Liver (tissue), 3 donors: ENCODE data around the gene ECEL1.

Experiments used
- ATF3 ChIP-seq: IDR thresholded peaks from 2 replicates; pipeline ENCODE4 v1.6.1; 2016; ENCODE audit warnings: antibody characterized with exemption
- CTCF ChIP-seq: fragments of 150-350 bp; IDR thresholded peaks from 2 replicates; pipeline ENCODE4 v1.5.1; 2017; ENCODE audit warnings: improper control_type of control experiment, low read depth, low read length; ENCODE audit not compliant: missing input control
- EGR1 ChIP-seq, 2 donors: IDR thresholded peaks; 2 replicates each; pipeline ENCODE4 v1.6.1; 2016 to 2018; ENCODE audit warnings: antibody characterized with exemption in 2 of 2, low read depth in 2 of 2
- FOXA1 ChIP-seq: IDR thresholded peaks from 2 replicates; pipeline ENCODE4 v1.6.1; 2016; ENCODE audit warnings: antibody characterized with exemption
- GABPA ChIP-seq, 2 donors: IDR thresholded peaks in 1 of 2; conservative IDR thresholded peaks in 1 of 2; 2 replicates each; pipeline ENCODE4 v1.6.1; 2016; ENCODE audit warnings: antibody characterized with exemption in 2 of 2, mild to moderate bottlenecking in 1 of 2, moderate library complexity in 1 of 2
- HNF4G ChIP-seq: IDR thresholded peaks from 2 replicates; pipeline ENCODE4 v1.6.1; 2016; ENCODE audit warnings: antibody characterized with exemption
- REST ChIP-seq: IDR thresholded peaks from 2 replicates; pipeline ENCODE4 v1.6.1; 2016; ENCODE audit warnings: antibody characterized with exemption, mild to moderate bottlenecking
- TAF1 ChIP-seq: conservative IDR thresholded peaks from 2 replicates; pipeline ENCODE4 v1.6.1; 2016; ENCODE audit warnings: antibody characterized with exemption, mild to moderate bottlenecking
- YY1 ChIP-seq: IDR thresholded peaks from 2 replicates; pipeline ENCODE4 v1.6.1; 2016; ENCODE audit warnings: antibody characterized with exemption, mild to moderate bottlenecking
- donor health status: healthy.
- donor health status: healthy.

- TF ChIP-seq CTCF = no peak
- no peak for TF ChIP-seq YY1
- TF ChIP-seq REST = no peak
- TF ChIP-seq EGR1 (IDR thresholded peaks at IDR 0.05; ENCODE audit: low read depth in 2 of 2) = no peak
- TF ChIP-seq GABPA (IDR thresholded peaks at IDR 0.05 in 1 of 2, conservative IDR thresholded peaks at IDR 0.05 in 1 of 2) = no peak
- no peak for TF ChIP-seq FOXA1
- TF ChIP-seq TAF1 = no peak
- TF ChIP-seq HNF4G = no peak
- TF ChIP-seq ATF3 = no peak
Observed at GRCh38 chr2:232483311-232483922, 4.2 kb downstream of the ECEL1 start.
